SW480 (cell line): ENCODE measurements around the gene PLPPR1.
"Not testable (repeated sequence)": the region's sequence is repeated elsewhere in the genome, so short reads cannot be mapped to it uniquely, and the experiment has no call there.

ENCODE experiments used
- DNase-seq: peaks from one replicate; pipeline ENCODE4 v3.0.0-alpha.2; 2016; ENCODE audit warnings: low spot score

Gene PLPPR1

GRCh38 chr9:101121836-101122399, 93.4 kb downstream of the PLPPR1 start:
- DNase-seq, result no peak

- DNase-seq, result no peak
Measured at GRCh38 chr9:101126556-101126955, 98.0 kb downstream of the PLPPR1 start.

GRCh38 chr9:101127369-101127768, 98.8 kb downstream of the PLPPR1 start:
- not testable (repeated sequence) for DNase-seq

- no peak for DNase-seq
Measured at GRCh38 chr9:101128623-101129022, 100.1 kb downstream of the PLPPR1 start.

- no peak for DNase-seq
Measured at GRCh38 chr9:101130054-101130453, 101.5 kb downstream of the PLPPR1 start.

GRCh38 chr9:101131326-101131725, 102.8 kb downstream of the PLPPR1 start:
- DNase-seq, result no peak

- DNase-seq, result no peak
Measured at GRCh38 chr9:101132801-101133200, 104.3 kb downstream of the PLPPR1 start.

- no peak for DNase-seq
Measured at GRCh38 chr9:101138509-101138908, 110.0 kb downstream of the PLPPR1 start.

GRCh38 chr9:101139082-101139481, 110.6 kb downstream of the PLPPR1 start:
- no peak for DNase-seq

- no peak for DNase-seq
Measured at GRCh38 chr9:101140764-101141163, 112.2 kb downstream of the PLPPR1 start.

- DNase-seq, result no peak
Measured at GRCh38 chr9:101146508-101146907, 118.0 kb downstream of the PLPPR1 start.

GRCh38 chr9:101148344-101148743, 119.8 kb downstream of the PLPPR1 start:
- no peak for DNase-seq

GRCh38 chr9:101158361-101158760, 129.8 kb downstream of the PLPPR1 start:
- DNase-seq, result no peak

GRCh38 chr9:101162231-101162630, 133.7 kb downstream of the PLPPR1 start:
- no peak for DNase-seq

- DNase-seq, result no peak
Measured at GRCh38 chr9:101165131-101165530, 136.6 kb downstream of the PLPPR1 start.

GRCh38 chr9:101167490-101168134, 139.1 kb downstream of the PLPPR1 start:
- no peak for DNase-seq

- no peak for DNase-seq
Measured at GRCh38 chr9:101172616-101173015, 144.1 kb downstream of the PLPPR1 start.

- DNase-seq, result no peak
Measured at GRCh38 chr9:101173907-101174306, 145.4 kb downstream of the PLPPR1 start.

- no peak for DNase-seq
Measured at GRCh38 chr9:101176384-101176783, 147.9 kb downstream of the PLPPR1 start.

GRCh38 chr9:101184813-101185278, 156.3 kb downstream of the PLPPR1 start:
- no peak for DNase-seq

- no peak for DNase-seq
Measured at GRCh38 chr9:101191723-101192122, 163.2 kb downstream of the PLPPR1 start.

- no peak for DNase-seq
Measured at GRCh38 chr9:101197026-101197425, 168.5 kb downstream of the PLPPR1 start.

- no peak for DNase-seq
Measured at GRCh38 chr9:101200852-101201251, 172.3 kb downstream of the PLPPR1 start.

GRCh38 chr9:101201630-101202029, 173.1 kb downstream of the PLPPR1 start:
- DNase-seq, result no peak
